Measurements from ENCODE around the gene TICAM2. TPM values are rescaled to one million over a fixed set of nuclear protein-coding genes. Genes with fewer than 3 reads are reported as not detected.

TICAM2 gene
- total and polyA plus RNA-seq, 10 donors = 2.9 to 9.2 (median 5.3) TPM

GRCh38 chr5:115545351-115545882 is 56.9 kb downstream of the TICAM2 start:
- peak overlapping the region in 3 of 8 donors; percentile 70 to 87 (median 75) for H3K4me3 ChIP-seq
- peaks cover 0 to 8% (median 0%) of the 10 kb centered on the region in 6 donors for H3K36me3 ChIP-seq
- H3K27ac ChIP-seq = peak overlapping the region in 7 of 8 donors; percentile 96 to 100 (median 100)
- intact Hi-C loops (cut with DNase I; ENCODE audit: low total_unique reads) = no loop called here
- TF ChIP-seq POLR2A (IDR thresholded peaks at IDR 0.05) = no peak
- TF ChIP-seq CTCF (IDR thresholded peaks at IDR 0.05 in 8 of 11, conservative IDR thresholded peaks at IDR 0.05 in 3 of 11) = no peak
- TF ChIP-seq POLR2AphosphoS5 (IDR thresholded peaks at IDR 0.05) = no peak
- H3K27me3 ChIP-seq (replicated peaks in 1 of 7) = no peaks in the 10 kb centered on the region
- peaks cover 0 to 18% (median 13%) of the 10 kb centered on the region in 8 donors for H3K9me3 ChIP-seq
- WGBS, 5 donors = 96 to 98% (median 97%) methylated on average over 9 of the region's 9 CpGs
- peaks cover 18 to 41% (median 36%) of the 10 kb centered on the region in 6 donors for H3K4me1 ChIP-seq
- no peak for DNase-seq

- H3K36me3 ChIP-seq = peaks cover 0 to 14% (median 0%) of the 10 kb centered on the region in 6 donors
- intact Hi-C loops (cut with DNase I; ENCODE audit: low total_unique reads) = no loop called here
- DNase-seq = peak; percentile 100
- peaks cover 24 to 48% (median 43%) of the 10 kb centered on the region in 6 donors for H3K4me1 ChIP-seq
- H3K27me3 ChIP-seq (replicated peaks in 1 of 7) = no peaks in the 10 kb centered on the region
- peak within 1 kb of the TSS; percentile 60 to 87 (median 74) for H3K4me3 ChIP-seq
- H3K27ac ChIP-seq = peak within 1 kb of the TSS; percentile 90 to 100 (median 100)
- 1 to 3% (median 1%) methylated on average over 22 to 82 of the region's 82 CpGs for WGBS, 5 donors
- TF ChIP-seq CTCF (IDR thresholded peaks at IDR 0.05 in 8 of 11, conservative IDR thresholded peaks at IDR 0.05 in 3 of 11) (peak in 2 of 11 experiments; percentile 14 to 19), POLR2A (IDR thresholded peaks at IDR 0.05) (peak; percentile 89 to 99 (median 98)), POLR2AphosphoS5 (IDR thresholded peaks at IDR 0.05) (peak; percentile 100)
- peaks cover 0 to 18% (median 13%) of the 10 kb centered on the region in 8 donors for H3K9me3 ChIP-seq
Measured at GRCh38 chr5:115544436-115545350, 57.6 kb downstream of the TICAM2 start, which contains the start of gene FEM1C. TSS of gene FEM1C (minus strand) at chr5:115544775. CDS start at chr5:115543493, 1,282 bp downstream.

GRCh38 chr5:115544043-115544435 is 58.2 kb downstream of the TICAM2 start:
- 1% methylated on average over 19 to 20 of the region's 20 CpGs for WGBS, 5 donors
- intact Hi-C loops (cut with DNase I; ENCODE audit: low total_unique reads) = no loop called here
- H3K4me3 ChIP-seq = peak overlapping the region; percentile 60 to 87 (median 74)
- H3K4me1 ChIP-seq = peaks cover 25 to 55% (median 50%) of the 10 kb centered on the region in 6 donors
- TF ChIP-seq POLR2AphosphoS5 (IDR thresholded peaks at IDR 0.05) (no peak), CTCF (IDR thresholded peaks at IDR 0.05 in 8 of 11, conservative IDR thresholded peaks at IDR 0.05 in 3 of 11) (no peak), POLR2A (IDR thresholded peaks at IDR 0.05) (no peak)
- peaks cover 0 to 18% (median 13%) of the 10 kb centered on the region in 8 donors for H3K9me3 ChIP-seq
- no peaks in the 10 kb centered on the region for H3K27me3 ChIP-seq (replicated peaks in 1 of 7)
- H3K27ac ChIP-seq = peak overlapping the region; percentile 90 to 100 (median 100)
- DNase-seq = no peak
- peaks cover 0 to 20% (median under 1%) of the 10 kb centered on the region in 6 donors for H3K36me3 ChIP-seq

Data from spleen (tissue), 11 donors.